GM23338 (cell line): ENCODE measurements around the gene RBP4.

ENCODE experiments used
- EZH2 ChIP-seq: fragments of 200-600 bp; sonication (generic); IDR thresholded peaks from one replicate; pipeline ENCODE4 v1.8.0; 2017; ENCODE audit warnings: antibody characterized with exemption, mild to moderate bottlenecking, low read depth; ENCODE audit not compliant: unreplicated experiment
- STAT1 ChIP-seq: IDR thresholded peaks from one replicate; pipeline ENCODE4 v1.6.1; 2016; ENCODE audit warnings: antibody characterized with exemption; ENCODE audit not compliant: unreplicated experiment
- TF ChIP-seq, protein P1 (sequence below), 2 experiments: fragments of 200-600 bp in 1 of 2; sonication (generic) in 1 of 2; conservative IDR thresholded peaks; 2 replicates each; pipeline versions ENCODE4 v1.5.1 to v1.6.1; 2016 to 2017; ENCODE audit warnings: antibody characterized with exemption in 2 of 2, low read depth in 2 of 2, mild to moderate bottlenecking in 2 of 2, moderate library complexity in 1 of 2

DNA sequence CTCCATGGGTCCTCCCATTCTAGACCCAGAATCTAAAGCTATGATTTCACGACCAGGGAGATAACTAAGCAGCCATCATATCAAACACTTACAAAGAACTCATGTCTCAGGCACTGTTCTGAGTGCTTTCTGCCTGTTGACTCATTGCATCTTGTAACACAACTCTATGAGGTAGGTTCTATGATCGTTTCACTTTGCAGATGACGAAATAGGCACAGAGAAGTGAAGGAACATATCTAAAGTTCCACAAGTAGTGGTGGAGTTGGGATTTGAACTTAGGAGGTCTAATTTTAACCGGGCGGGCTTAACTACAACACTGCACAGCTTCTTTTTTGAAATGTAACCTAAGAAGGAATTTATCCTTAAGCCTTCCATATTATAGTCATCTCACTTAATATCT, 2.9 kb downstream of the RBP4 start:
- TF ChIP-seq, protein P1, sequence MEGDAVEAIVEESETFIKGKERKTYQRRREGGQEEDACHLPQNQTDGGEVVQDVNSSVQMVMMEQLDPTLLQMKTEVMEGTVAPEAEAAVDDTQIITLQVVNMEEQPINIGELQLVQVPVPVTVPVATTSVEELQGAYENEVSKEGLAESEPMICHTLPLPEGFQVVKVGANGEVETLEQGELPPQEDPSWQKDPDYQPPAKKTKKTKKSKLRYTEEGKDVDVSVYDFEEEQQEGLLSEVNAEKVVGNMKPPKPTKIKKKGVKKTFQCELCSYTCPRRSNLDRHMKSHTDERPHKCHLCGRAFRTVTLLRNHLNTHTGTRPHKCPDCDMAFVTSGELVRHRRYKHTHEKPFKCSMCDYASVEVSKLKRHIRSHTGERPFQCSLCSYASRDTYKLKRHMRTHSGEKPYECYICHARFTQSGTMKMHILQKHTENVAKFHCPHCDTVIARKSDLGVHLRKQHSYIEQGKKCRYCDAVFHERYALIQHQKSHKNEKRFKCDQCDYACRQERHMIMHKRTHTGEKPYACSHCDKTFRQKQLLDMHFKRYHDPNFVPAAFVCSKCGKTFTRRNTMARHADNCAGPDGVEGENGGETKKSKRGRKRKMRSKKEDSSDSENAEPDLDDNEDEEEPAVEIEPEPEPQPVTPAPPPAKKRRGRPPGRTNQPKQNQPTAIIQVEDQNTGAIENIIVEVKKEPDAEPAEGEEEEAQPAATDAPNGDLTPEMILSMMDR (conservative IDR thresholded peaks at IDR 0.05; ENCODE audit: low read depth in 2 of 2): no peak
- no peak for TF ChIP-seq EZH2
- no peak for TF ChIP-seq STAT1
